Smooth muscle cell (in vitro differentiated cells): ENCODE data around the gene FGF3. TPM values are rescaled to one million over a fixed set of nuclear protein-coding genes. Genes with fewer than 3 reads are reported as not detected.

Experiments used
- DNase-seq: peaks from one replicate; lab custom pipeline; 2025; ENCODE audit not compliant: unreplicated experiment; lab: John Stamatoyannopoulos, UW
- H2AFZ ChIP-seq: fragments of 200-600 bp; sonication (generic); 2 replicates; pipeline ENCODE4 v1.6.0; 2016; ENCODE audit warnings: antibody characterized with exemption, low read depth, mild to moderate bottlenecking
- H3F3A ChIP-seq: fragments of 200-600 bp; sonication (generic); 2 replicates; pipeline ENCODE4 v1.6.0; 2017; ENCODE audit warnings: antibody characterized with exemption, low read depth
- H3K27ac ChIP-seq: fragments of 200-600 bp; sonication (generic); 2 replicates; pipeline ENCODE4 v1.5.1; 2016; ENCODE audit warnings: low read depth, mild to moderate bottlenecking
- H3K27me3 ChIP-seq: fragments of 200-600 bp; sonication (generic); 2 replicates; pipeline ENCODE4 v1.6.1; 2016; ENCODE audit warnings: low read depth, mild to moderate bottlenecking
- H3K36me3 ChIP-seq: fragments of 200-600 bp; sonication (generic); 2 replicates; pipeline ENCODE4 v1.5.1; 2016; ENCODE audit warnings: low read depth
- H3K4me1 ChIP-seq: fragments of 200-600 bp; sonication (generic); 2 replicates; pipeline ENCODE4 v1.5.1; 2016; ENCODE audit warnings: low read depth
- H3K4me2 ChIP-seq: fragments of 200-600 bp; sonication (generic); 2 replicates; pipeline ENCODE4 v1.6.0; 2016; ENCODE audit warnings: mild to moderate bottlenecking
- H3K4me3 ChIP-seq: fragments of 200-600 bp; sonication (generic); 2 replicates; pipeline ENCODE4 v1.5.1; 2016; ENCODE audit warnings: mild to moderate bottlenecking
- H3K79me2 ChIP-seq: fragments of 200-600 bp; sonication (generic); 2 replicates; pipeline ENCODE4 v1.6.0; 2016; ENCODE audit warnings: low read depth, mild to moderate bottlenecking
- H3K9ac ChIP-seq: fragments of 200-600 bp; sonication (generic); 2 replicates; pipeline ENCODE4 v1.6.0; 2016; ENCODE audit warnings: low read depth
- H3K9me3 ChIP-seq: fragments of 200-600 bp; sonication (generic); replicated peaks from 2 replicates; pipeline ENCODE4 v1.5.1; 2016; ENCODE audit warnings: low read depth
- H4K20me1 ChIP-seq: fragments of 200-600 bp; sonication (generic); 2 replicates; pipeline ENCODE4 v1.6.0; 2016; ENCODE audit warnings: low read depth
- WGBS: methylation state at CpG from one replicate; pipeline ENCODE4 v1.1.7; 2016; ENCODE audit warnings: low lambda C conversion rate; 5-methylcytosine and 5-hydroxymethylcytosine counted together
- polyA plus RNA-seq: library from polyadenylated mRNA; unstranded; fragments of >200 nt; fragmentation: Nextera tagmentation; extraction: Ambion mirVana; gene quantifications from 2 replicates; pipeline ENCODE4 v1.2.1, GENCODE V29; 2016
- total RNA-seq: library from RNA; depleted of rRNA; stranded (reverse); fragments of >200 nt; gene quantifications from 2 replicates; pipeline ENCODE4 v1.2.3, GENCODE V29; 2014
- TF ChIP-seq, protein P1 (sequence below): fragments of 200-600 bp; sonication (generic); IDR thresholded peaks from 2 replicates; pipeline ENCODE4 v1.5.1; 2017; ENCODE audit warnings: borderline replicate concordance, mild to moderate bottlenecking, antibody characterized with exemption; ENCODE audit not compliant: insufficient read depth, poor library complexity, severe bottlenecking

FGF3 gene
- total and polyA plus RNA-seq, 2 experiments from 2014 or later: not detected

GRCh38 chr11:69781241-69781640 is 38.0 kb downstream of the FGF3 start:
- Histone ChIP-seq H4K20me1 (no peaks in the 10 kb centered on the region), H3K4me3 (no peak overlapping the region), H3K36me3 (no peaks in the 10 kb centered on the region), H3K9me3 (no peaks in the 10 kb centered on the region), H3F3A (no peaks in the 10 kb centered on the region), H3K27ac (no peak overlapping the region), H3K4me2 (no peak overlapping the region), H3K4me1 (no peaks in the 10 kb centered on the region), H2AFZ (no peak overlapping the region), H3K27me3 (peaks cover 40% of the 10 kb centered on the region), H3K79me2 (no peaks in the 10 kb centered on the region), H3K9ac (no peak overlapping the region)
- TF ChIP-seq, protein P1, sequence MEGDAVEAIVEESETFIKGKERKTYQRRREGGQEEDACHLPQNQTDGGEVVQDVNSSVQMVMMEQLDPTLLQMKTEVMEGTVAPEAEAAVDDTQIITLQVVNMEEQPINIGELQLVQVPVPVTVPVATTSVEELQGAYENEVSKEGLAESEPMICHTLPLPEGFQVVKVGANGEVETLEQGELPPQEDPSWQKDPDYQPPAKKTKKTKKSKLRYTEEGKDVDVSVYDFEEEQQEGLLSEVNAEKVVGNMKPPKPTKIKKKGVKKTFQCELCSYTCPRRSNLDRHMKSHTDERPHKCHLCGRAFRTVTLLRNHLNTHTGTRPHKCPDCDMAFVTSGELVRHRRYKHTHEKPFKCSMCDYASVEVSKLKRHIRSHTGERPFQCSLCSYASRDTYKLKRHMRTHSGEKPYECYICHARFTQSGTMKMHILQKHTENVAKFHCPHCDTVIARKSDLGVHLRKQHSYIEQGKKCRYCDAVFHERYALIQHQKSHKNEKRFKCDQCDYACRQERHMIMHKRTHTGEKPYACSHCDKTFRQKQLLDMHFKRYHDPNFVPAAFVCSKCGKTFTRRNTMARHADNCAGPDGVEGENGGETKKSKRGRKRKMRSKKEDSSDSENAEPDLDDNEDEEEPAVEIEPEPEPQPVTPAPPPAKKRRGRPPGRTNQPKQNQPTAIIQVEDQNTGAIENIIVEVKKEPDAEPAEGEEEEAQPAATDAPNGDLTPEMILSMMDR: no peak
- WGBS: 85% methylated on average over 8 of the region's 8 CpGs
- DNase-seq: no peak

- Histone ChIP-seq H2AFZ (no peak overlapping the region), H3K79me2 (no peaks in the 10 kb centered on the region), H3K9me3 (no peaks in the 10 kb centered on the region), H3K4me3 (no peak overlapping the region), H3K27me3 (peaks cover 66% of the 10 kb centered on the region), H3F3A (no peaks in the 10 kb centered on the region), H3K9ac (no peak overlapping the region), H3K4me2 (no peak overlapping the region), H4K20me1 (no peaks in the 10 kb centered on the region), H3K4me1 (peaks cover 8% of the 10 kb centered on the region), H3K27ac (no peak overlapping the region), H3K36me3 (no peaks in the 10 kb centered on the region)
- DNase-seq: no peak
- 88% methylated on average over 8 of the region's 8 CpGs for WGBS
- TF ChIP-seq, protein P1: no peak
Measured at GRCh38 chr11:69778373-69778772, 40.8 kb downstream of the FGF3 start.

- Histone ChIP-seq H3K36me3 (no peaks in the 10 kb centered on the region), H4K20me1 (no peaks in the 10 kb centered on the region), H3K4me3 (peak within 1 kb of the TSS; percentile 21), H3K79me2 (no peaks in the 10 kb centered on the region), H2AFZ (no peak within 1 kb of the TSS), H3K4me2 (peak within 1 kb of the TSS; percentile 65), H3F3A (no peaks in the 10 kb centered on the region), H3K4me1 (peaks cover 16% of the 10 kb centered on the region), H3K9me3 (no peaks in the 10 kb centered on the region), H3K27ac (no peak within 1 kb of the TSS), H3K27me3 (peaks cover 81% of the 10 kb centered on the region), H3K9ac (no peak within 1 kb of the TSS)
- no peak for DNase-seq
- TF ChIP-seq, protein P1: no peak
- 7% methylated on average over 54 of the region's 66 CpGs for WGBS
Measured at GRCh38 chr11:69775163-69775755, 44.0 kb downstream of the FGF3 start, which contains the start of gene FGF4. TSS of gene FGF4 (minus strand) at chr11:69775341. CDS start at chr11:69775084, 257 bp downstream.
